ENCODE results near the gene SREBF1.

The SREBF1 gene

GRCh38 chr17:17837966-17838962 is 1.5 kb upstream of the SREBF1 start:
- ATAC-seq = no peak
- peak overlapping the region; percentile 95 for H3K27ac Mint-ChIP-seq
- peaks cover 61% of the 10 kb centered on the region for H3K4me1 Mint-ChIP-seq
- no peaks in the 10 kb centered on the region for H3K9me3 Mint-ChIP-seq
- no peak for DNase-seq (ENCODE audit: low spot score in 2 of 2)
- peak overlapping the region; percentile 84 for H3K4me3 Mint-ChIP-seq
- H3K36me3 Mint-ChIP-seq = peaks cover 31% of the 10 kb centered on the region

- H3K27ac Mint-ChIP-seq = peak overlapping the region; percentile 95
- no peak for DNase-seq (ENCODE audit: low spot score in 2 of 2)
- no peak for ATAC-seq
- peaks cover 63% of the 10 kb centered on the region for H3K4me1 Mint-ChIP-seq
- peaks cover 35% of the 10 kb centered on the region for H3K36me3 Mint-ChIP-seq
- H3K9me3 Mint-ChIP-seq = no peaks in the 10 kb centered on the region
- H3K4me3 Mint-ChIP-seq = peak overlapping the region; percentile 84
Measured at GRCh38 chr17:17837380-17837821, 615 bp upstream of the SREBF1 start.

- H3K36me3 Mint-ChIP-seq = peaks cover 39% of the 10 kb centered on the region
Measured at GRCh38 chr17:17836250-17836817, 452 bp downstream of the SREBF1 start.

GRCh38 chr17:17835415-17836249 is 1.2 kb downstream of the SREBF1 start:
- peak overlapping the region; percentile 95 for H3K27ac Mint-ChIP-seq
- H3K4me1 Mint-ChIP-seq = peaks cover 62% of the 10 kb centered on the region
- H3K9me3 Mint-ChIP-seq = no peaks in the 10 kb centered on the region
- DNase-seq (ENCODE audit: low spot score in 2 of 2) = no peak
- H3K4me3 Mint-ChIP-seq = peak overlapping the region; percentile 84
- ATAC-seq = no peak
- H3K36me3 Mint-ChIP-seq = peaks cover 39% of the 10 kb centered on the region

More at GRCh38 chr17:17836250-17836817, 452 bp downstream of the SREBF1 start:
- peak overlapping the region; percentile 84 for H3K4me3 Mint-ChIP-seq
- H3K9me3 Mint-ChIP-seq = no peaks in the 10 kb centered on the region
- peaks cover 69% of the 10 kb centered on the region for H3K4me1 Mint-ChIP-seq
- ATAC-seq = peak; percentile 85
- peak; percentile 97 to 99 for DNase-seq (ENCODE audit: low spot score in 2 of 2)
- H3K27ac Mint-ChIP-seq = peak overlapping the region; percentile 95

GRCh38 chr17:17834974-17835373 is 1.8 kb downstream of the SREBF1 start:
- Mint-ChIP-seq H3K27ac (peak overlapping the region; percentile 60), H3K36me3 (peaks cover 39% of the 10 kb centered on the region), H3K4me3 (peak overlapping the region; percentile 84), H3K9me3 (no peaks in the 10 kb centered on the region), H3K4me1 (peaks cover 61% of the 10 kb centered on the region)
- DNase-seq (ENCODE audit: low spot score in 2 of 2) = no peak
- no peak for ATAC-seq

GRCh38 chr17:17833658-17834357 is 3.0 kb downstream of the SREBF1 start:
- Mint-ChIP-seq H3K27ac (no peak overlapping the region), H3K4me3 (peak overlapping the region; percentile 84), H3K4me1 (peaks cover 52% of the 10 kb centered on the region), H3K36me3 (peaks cover 39% of the 10 kb centered on the region), H3K9me3 (no peaks in the 10 kb centered on the region)
- ATAC-seq (no peak), DNase-seq (ENCODE audit: low spot score in 2 of 2) (no peak)

- Mint-ChIP-seq H3K27ac (no peak overlapping the region), H3K36me3 (peaks cover 35% of the 10 kb centered on the region), H3K4me1 (peaks cover 51% of the 10 kb centered on the region), H3K4me3 (no peak overlapping the region), H3K9me3 (no peaks in the 10 kb centered on the region)
- ATAC-seq = no peak
- DNase-seq (ENCODE audit: low spot score in 2 of 2) = no peak
Measured at GRCh38 chr17:17832032-17832363, 4.8 kb downstream of the SREBF1 start.

- Mint-ChIP-seq H3K9me3 (no peaks in the 10 kb centered on the region), H3K36me3 (peaks cover 32% of the 10 kb centered on the region), H3K27ac (no peak overlapping the region), H3K4me1 (peaks cover 56% of the 10 kb centered on the region), H3K4me3 (no peak overlapping the region)
- no peak for ATAC-seq
- no peak for DNase-seq (ENCODE audit: low spot score in 2 of 2)
Measured at GRCh38 chr17:17831208-17832031, 5.4 kb downstream of the SREBF1 start.

GRCh38 chr17:17830740-17831207 is 6.0 kb downstream of the SREBF1 start:
- no peak overlapping the region for H3K4me3 Mint-ChIP-seq
- no peak overlapping the region for H3K27ac Mint-ChIP-seq
- peaks cover 31% of the 10 kb centered on the region for H3K36me3 Mint-ChIP-seq
- H3K9me3 Mint-ChIP-seq = no peaks in the 10 kb centered on the region
- no peak for DNase-seq (ENCODE audit: low spot score in 2 of 2)
- H3K4me1 Mint-ChIP-seq = peaks cover 58% of the 10 kb centered on the region
- ATAC-seq = no peak

GRCh38 chr17:17830269-17830567 is 6.6 kb downstream of the SREBF1 start:
- peaks cover 30% of the 10 kb centered on the region for H3K36me3 Mint-ChIP-seq
- H3K9me3 Mint-ChIP-seq = no peaks in the 10 kb centered on the region
- no peak for ATAC-seq

GRCh38 chr17:17827826-17828621 is 8.8 kb downstream of the SREBF1 start:
- ATAC-seq = no peak
- no peak overlapping the region for H3K4me3 Mint-ChIP-seq
- H3K4me1 Mint-ChIP-seq = peaks cover 56% of the 10 kb centered on the region
- peak overlapping the region; percentile 75 for H3K27ac Mint-ChIP-seq
- DNase-seq (ENCODE audit: low spot score in 2 of 2) = no peak
- no peaks in the 10 kb centered on the region for H3K9me3 Mint-ChIP-seq
- H3K36me3 Mint-ChIP-seq = peaks cover 16% of the 10 kb centered on the region

More at GRCh38 chr17:17830269-17830567, 6.6 kb downstream of the SREBF1 start:
- Mint-ChIP-seq H3K4me1 (peaks cover 57% of the 10 kb centered on the region), H3K27ac (no peak overlapping the region), H3K4me3 (no peak overlapping the region)
- DNase-seq (ENCODE audit: low spot score in 2 of 2) = no peak

- DNase-seq (ENCODE audit: low spot score in 2 of 2) = no peak
- Mint-ChIP-seq H3K4me1 (peaks cover 60% of the 10 kb centered on the region), H3K4me3 (peak overlapping the region; percentile 55), H3K9me3 (no peaks in the 10 kb centered on the region), H3K27ac (peak overlapping the region; percentile 84), H3K36me3 (peaks cover 10% of the 10 kb centered on the region)
- no peak for ATAC-seq
Measured at GRCh38 chr17:17826942-17827785, 9.6 kb downstream of the SREBF1 start.

GRCh38 chr17:17826342-17826713 is 10.5 kb downstream of the SREBF1 start:
- Mint-ChIP-seq H3K27ac (peak overlapping the region; percentile 84), H3K4me3 (peak overlapping the region; percentile 55), H3K9me3 (no peaks in the 10 kb centered on the region), H3K4me1 (peaks cover 60% of the 10 kb centered on the region), H3K36me3 (peaks cover 9% of the 10 kb centered on the region)
- ATAC-seq (no peak), DNase-seq (ENCODE audit: low spot score in 2 of 2) (no peak)
